ENCODE measurements around the gene ATP11A.

The ATP11A gene

GRCh38 chr13:112720251-112720650, 30.4 kb downstream of the ATP11A start:
- H3K36me3 ChIP-seq (ENCODE audit: control insufficient read depth in 1 of 2, insufficient read depth in 2 of 2, low read length in 2 of 2): peaks cover 0 to 3% of the 10 kb centered on the region in 2 experiments
- peaks cover 33 to 47% of the 10 kb centered on the region in 2 experiments for H3K4me1 ChIP-seq (ENCODE audit: control insufficient read depth in 1 of 2, insufficient read depth in 2 of 2, low read length in 2 of 2)
- H2BK120ac ChIP-seq (ENCODE audit: insufficient read depth, low read length, poor library complexity): peak overlapping the region; percentile 79
- peak overlapping the region; percentile 88 for H2AK5ac ChIP-seq (ENCODE audit: low read length)
- H3K27me3 ChIP-seq (ENCODE audit: insufficient read depth, low read length): no peaks in the 10 kb centered on the region
- H2BK5ac ChIP-seq (ENCODE audit: low read depth, low read length, poor library complexity): peak overlapping the region; percentile 70
- H2AFZ ChIP-seq (ENCODE audit: insufficient read depth, low read length, poor library complexity): no peak overlapping the region
- peak overlapping the region; percentile 91 for H4K91ac ChIP-seq (ENCODE audit: low read depth, low read length)
- no peak overlapping the region for H3K4me3 ChIP-seq (ENCODE audit: low read depth, low read length)
- H4K12ac ChIP-seq (ENCODE audit: low read depth, low read length): peak overlapping the region; percentile 59
- peaks cover 2% of the 10 kb centered on the region for H3K9me3 ChIP-seq (ENCODE audit: insufficient read depth, low read depth, low read length)
- H3K4ac ChIP-seq (ENCODE audit: low read depth, low read length): peak overlapping the region; percentile 62
- no peak overlapping the region for H3K23ac ChIP-seq (ENCODE audit: low read length)
- peak overlapping the region; percentile 79 for H3K14ac ChIP-seq (ENCODE audit: low read length)
- H3K9ac ChIP-seq (ENCODE audit: low read length): no peak overlapping the region
- peaks cover 24% of the 10 kb centered on the region for H3K79me1 ChIP-seq (ENCODE audit: low read length)
- peak overlapping the region; percentile 56 for H3K27ac ChIP-seq (ENCODE audit: low read depth, low read length)
- peak overlapping the region; percentile 59 for H4K8ac ChIP-seq (ENCODE audit: low read depth, low read length)
- no peak overlapping the region for H3K4me2 ChIP-seq (ENCODE audit: low read length)
- peak overlapping the region; percentile 91 for H3K18ac ChIP-seq (ENCODE audit: low read length)
- no CpG with 5 or more reads among the region's 17 CpGs for WGBS (ENCODE audit: extremely low coverage, insufficient coverage, insufficient read length)
- no peak for DNase-seq
- peaks cover 25% of the 10 kb centered on the region for H3K79me2 ChIP-seq (ENCODE audit: control insufficient read depth, insufficient read depth, low read length, poor library complexity)
- H2BK12ac ChIP-seq (ENCODE audit: low read length): peak overlapping the region; percentile 90

- Histone ChIP-seq H3K27me3 (ENCODE audit: insufficient read depth, low read length) (no peaks in the 10 kb centered on the region), H3K23ac (ENCODE audit: low read length) (no peak overlapping the region), H4K91ac (ENCODE audit: low read depth, low read length) (peak overlapping the region; percentile 71), H3K14ac (ENCODE audit: low read length) (peak overlapping the region; percentile 60), H3K27ac (ENCODE audit: low read depth, low read length) (peak overlapping the region; percentile 55), H2BK5ac (ENCODE audit: low read depth, low read length, poor library complexity) (peak overlapping the region; percentile 78), H3K18ac (ENCODE audit: low read length) (peak overlapping the region; percentile 60), H3K9ac (ENCODE audit: low read length) (no peak overlapping the region), H2AK5ac (ENCODE audit: low read length) (peak overlapping the region; percentile 88), H3K36me3 (ENCODE audit: control insufficient read depth in 1 of 2, insufficient read depth in 2 of 2, low read length in 2 of 2) (peaks cover 0 to 3% of the 10 kb centered on the region in 2 experiments), H4K12ac (ENCODE audit: low read depth, low read length) (no peak overlapping the region), H3K4ac (ENCODE audit: low read depth, low read length) (peak overlapping the region; percentile 81), H2AFZ (ENCODE audit: insufficient read depth, low read length, poor library complexity) (peak overlapping the region; percentile 3), H2BK120ac (ENCODE audit: insufficient read depth, low read length, poor library complexity) (peak overlapping the region; percentile 86), H3K4me2 (ENCODE audit: low read length) (no peak overlapping the region), H3K79me1 (ENCODE audit: low read length) (peaks cover 24% of the 10 kb centered on the region), H3K4me3 (ENCODE audit: low read depth, low read length) (no peak overlapping the region), H3K79me2 (ENCODE audit: control insufficient read depth, insufficient read depth, low read length, poor library complexity) (peaks cover 27% of the 10 kb centered on the region), H3K9me3 (ENCODE audit: insufficient read depth, low read depth, low read length) (peaks cover 2% of the 10 kb centered on the region), H2BK12ac (ENCODE audit: low read length) (peak overlapping the region; percentile 61), H4K8ac (ENCODE audit: low read depth, low read length) (no peak overlapping the region), H3K4me1 (ENCODE audit: control insufficient read depth in 1 of 2, insufficient read depth in 2 of 2, low read length in 2 of 2) (peaks cover 35 to 47% of the 10 kb centered on the region in 2 experiments)
- no peak for DNase-seq
- no CpG with 5 or more reads among the region's 10 CpGs for WGBS (ENCODE audit: extremely low coverage, insufficient coverage, insufficient read length)
Observed at GRCh38 chr13:112720814-112721197, 31.0 kb downstream of the ATP11A start.

GRCh38 chr13:112721198-112722104, 31.6 kb downstream of the ATP11A start:
- Histone ChIP-seq H2BK12ac (ENCODE audit: low read length) (peak overlapping the region; percentile 81), H2AFZ (ENCODE audit: insufficient read depth, low read length, poor library complexity) (peak overlapping the region; percentile 45), H3K4me3 (ENCODE audit: low read depth, low read length) (no peak overlapping the region), H3K79me1 (ENCODE audit: low read length) (peaks cover 24% of the 10 kb centered on the region), H3K14ac (ENCODE audit: low read length) (peak overlapping the region; percentile 60), H2BK120ac (ENCODE audit: insufficient read depth, low read length, poor library complexity) (peak overlapping the region; percentile 86), H3K4ac (ENCODE audit: low read depth, low read length) (peak overlapping the region; percentile 75), H3K36me3 (ENCODE audit: control insufficient read depth in 1 of 2, insufficient read depth in 2 of 2, low read length in 2 of 2) (peaks cover 0 to 3% of the 10 kb centered on the region in 2 experiments), H3K27ac (ENCODE audit: low read depth, low read length) (peak overlapping the region; percentile 55), H2AK5ac (ENCODE audit: low read length) (peak overlapping the region; percentile 88), H3K4me1 (ENCODE audit: control insufficient read depth in 1 of 2, insufficient read depth in 2 of 2, low read length in 2 of 2) (peaks cover 35 to 44% of the 10 kb centered on the region in 2 experiments), H3K9ac (ENCODE audit: low read length) (no peak overlapping the region), H4K8ac (ENCODE audit: low read depth, low read length) (peak overlapping the region; percentile 24), H4K12ac (ENCODE audit: low read depth, low read length) (no peak overlapping the region), H2BK5ac (ENCODE audit: low read depth, low read length, poor library complexity) (peak overlapping the region; percentile 78), H4K91ac (ENCODE audit: low read depth, low read length) (peak overlapping the region; percentile 71), H3K79me2 (ENCODE audit: control insufficient read depth, insufficient read depth, low read length, poor library complexity) (peaks cover 24% of the 10 kb centered on the region), H3K18ac (ENCODE audit: low read length) (peak overlapping the region; percentile 81), H3K9me3 (ENCODE audit: insufficient read depth, low read depth, low read length) (peaks cover 2% of the 10 kb centered on the region), H3K4me2 (ENCODE audit: low read length) (no peak overlapping the region), H3K27me3 (ENCODE audit: insufficient read depth, low read length) (no peaks in the 10 kb centered on the region), H3K23ac (ENCODE audit: low read length) (no peak overlapping the region)
- no peak for DNase-seq
- WGBS (ENCODE audit: extremely low coverage, insufficient coverage, insufficient read length): no CpG with 5 or more reads among the region's 26 CpGs

- H3K4ac ChIP-seq (ENCODE audit: low read depth, low read length): no peak overlapping the region
- DNase-seq: peak; percentile 99
- H4K8ac ChIP-seq (ENCODE audit: low read depth, low read length): peak overlapping the region; percentile 70
- H3K14ac ChIP-seq (ENCODE audit: low read length): no peak overlapping the region
- peaks cover 35 to 44% of the 10 kb centered on the region in 2 experiments for H3K4me1 ChIP-seq (ENCODE audit: control insufficient read depth in 1 of 2, insufficient read depth in 2 of 2, low read length in 2 of 2)
- no peak overlapping the region for H2AFZ ChIP-seq (ENCODE audit: insufficient read depth, low read length, poor library complexity)
- no peaks in the 10 kb centered on the region for H3K27me3 ChIP-seq (ENCODE audit: insufficient read depth, low read length)
- peak overlapping the region; percentile 75 for H2BK5ac ChIP-seq (ENCODE audit: low read depth, low read length, poor library complexity)
- peaks cover 0 to 3% of the 10 kb centered on the region in 2 experiments for H3K36me3 ChIP-seq (ENCODE audit: control insufficient read depth in 1 of 2, insufficient read depth in 2 of 2, low read length in 2 of 2)
- H4K91ac ChIP-seq (ENCODE audit: low read depth, low read length): peak overlapping the region; percentile 74
- H3K9me3 ChIP-seq (ENCODE audit: insufficient read depth, low read depth, low read length): peaks cover 2% of the 10 kb centered on the region
- peak overlapping the region; percentile 68 for H2BK120ac ChIP-seq (ENCODE audit: insufficient read depth, low read length, poor library complexity)
- peak overlapping the region; percentile 32 for H3K4me2 ChIP-seq (ENCODE audit: low read length)
- H3K4me3 ChIP-seq (ENCODE audit: low read depth, low read length): no peak overlapping the region
- no peak overlapping the region for H2AK5ac ChIP-seq (ENCODE audit: low read length)
- peaks cover 22% of the 10 kb centered on the region for H3K79me2 ChIP-seq (ENCODE audit: control insufficient read depth, insufficient read depth, low read length, poor library complexity)
- H3K18ac ChIP-seq (ENCODE audit: low read length): no peak overlapping the region
- H3K27ac ChIP-seq (ENCODE audit: low read depth, low read length): peak overlapping the region; percentile 83
- no peak overlapping the region for H4K12ac ChIP-seq (ENCODE audit: low read depth, low read length)
- no peak overlapping the region for H3K9ac ChIP-seq (ENCODE audit: low read length)
- no peak overlapping the region for H3K23ac ChIP-seq (ENCODE audit: low read length)
- no CpG with 5 or more reads among the region's 19 CpGs for WGBS (ENCODE audit: extremely low coverage, insufficient coverage, insufficient read length)
- H3K79me1 ChIP-seq (ENCODE audit: low read length): peaks cover 24% of the 10 kb centered on the region
- peak overlapping the region; percentile 89 for H2BK12ac ChIP-seq (ENCODE audit: low read length)
Observed at GRCh38 chr13:112722433-112723263, 32.8 kb downstream of the ATP11A start.
